ENCODE measurements around the gene WNK3.

DNA sequence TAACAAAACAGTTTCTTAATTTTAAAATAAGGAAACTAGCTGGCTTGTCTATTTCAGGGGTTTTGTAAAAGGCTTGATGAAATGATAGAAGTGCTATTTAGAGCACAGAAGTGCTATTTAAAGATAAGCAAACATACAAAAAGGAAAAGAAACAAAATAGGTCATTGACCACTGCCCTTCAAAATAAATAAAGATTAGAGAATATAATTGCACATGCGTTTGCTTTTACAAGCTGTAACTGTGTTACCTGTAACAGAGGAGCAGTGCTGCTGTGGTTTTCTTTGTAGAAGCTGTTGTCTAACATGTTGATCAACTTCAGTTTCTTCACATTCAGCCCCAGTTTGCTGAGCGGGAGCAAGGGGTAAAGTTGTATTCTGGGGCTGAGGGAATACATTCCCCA is 63.5 kb downstream of the WNK3 start:
- TF ChIP-seq TAF1 (IDR thresholded peaks at IDR 0.05; ENCODE audit: low read depth, low read length) (no peak), POLR2AphosphoS5 (IDR thresholded peaks at IDR 0.05; ENCODE audit: low read depth, low read length) (no peak), POLR2A (IDR thresholded peaks at IDR 0.05; ENCODE audit: low read depth, low read length) (no peak), SPI1 (IDR thresholded peaks at IDR 0.05; ENCODE audit: low read depth, low read length) (no peak), PAX5 (IDR thresholded peaks at IDR 0.05; ENCODE audit: insufficient read depth, low read length, severe bottlenecking) (no peak)
